Endodermal cell (in vitro differentiated cells): Measurements from ENCODE around the gene PHGDH. TPM values are rescaled to one million over a fixed set of nuclear protein-coding genes. Genes with fewer than 3 reads are reported as not detected.

Experiments used
- DNase-seq: peaks from one replicate; pipeline ENCODE4 v3.0.0-alpha.2; 2017
- H3K27ac ChIP-seq: 2 replicates; pipeline ENCODE4 v1.5.1; 2013; ENCODE audit warnings: mild to moderate bottlenecking, low read depth, low read length, moderate library complexity
- H3K27me3 ChIP-seq: 2 replicates; pipeline ENCODE4 v1.6.1; 2013; ENCODE audit warnings: mild to moderate bottlenecking, low read length, moderate library complexity; ENCODE audit not compliant: insufficient read depth, control insufficient read depth, poor library complexity, severe bottlenecking
- H3K36me3 ChIP-seq: 2 replicates; pipeline ENCODE4 v1.7.0; 2013; ENCODE audit warnings: mild to moderate bottlenecking, low read length, moderate library complexity; ENCODE audit not compliant: control insufficient read depth, insufficient read depth
- H3K4me1 ChIP-seq: one replicate; pipeline ENCODE4 v1.7.0; 2013; ENCODE audit warnings: low read length; ENCODE audit not compliant: control insufficient read depth, insufficient read depth
- H3K4me3 ChIP-seq: 2 replicates; pipeline ENCODE4 v1.5.1; 2013; ENCODE audit warnings: mild to moderate bottlenecking, low read length, moderate library complexity
- H3K9ac ChIP-seq: 2 replicates; pipeline ENCODE4 v1.6.1; 2013; ENCODE audit warnings: mild to moderate bottlenecking, low read length, moderate library complexity; ENCODE audit not compliant: poor library complexity, severe bottlenecking; ENCODE audit errors: extremely low read depth
- H3K9me3 ChIP-seq: 2 replicates; pipeline ENCODE4 v1.6.1; 2013; ENCODE audit warnings: mild to moderate bottlenecking, low read length, moderate library complexity; ENCODE audit not compliant: control insufficient read depth
- H3K27ac Mint-ChIP-seq: 2 replicates; pipeline ENCODE4 v1.8.0; 2020; ENCODE audit warnings: mixed read lengths
- H3K27me3 Mint-ChIP-seq: 2 replicates; pipeline ENCODE4 v1.8.0; 2021; ENCODE audit warnings: mild to moderate bottlenecking, mixed read lengths; ENCODE audit not compliant: insufficient read depth
- H3K36me3 Mint-ChIP-seq: 2 replicates; pipeline ENCODE4 v1.8.0; 2020; ENCODE audit warnings: low read depth, mixed read lengths
- H3K4me1 Mint-ChIP-seq: 2 replicates; pipeline ENCODE4 v1.8.0; 2020; ENCODE audit warnings: mixed read lengths
- H3K4me3 Mint-ChIP-seq: 2 replicates; pipeline ENCODE4 v1.8.0; 2020; ENCODE audit warnings: mild to moderate bottlenecking, moderate library complexity, mixed read lengths
- H3K9me3 Mint-ChIP-seq: 2 replicates; pipeline ENCODE4 v1.8.0; 2020; ENCODE audit warnings: mild to moderate bottlenecking, mixed read lengths
- CTCF ChIP-seq: fragments of 200-600 bp; sonication (generic); conservative IDR thresholded peaks from 2 replicates; pipeline ENCODE4 v1.5.0; 2021; ENCODE audit warnings: antibody characterized with exemption, mild to moderate bottlenecking
- WGBS, 2 experiments: methylation state at CpG; one replicate each; pipeline versions ENCODE4 v1.1.5 to v1.1.7; 2013; ENCODE audit warnings: missing lambda C conversion rate in 2 of 2, mixed read lengths in 1 of 2; ENCODE audit not compliant: insufficient coverage in 1 of 2, insufficient read length in 1 of 2; 5-methylcytosine and 5-hydroxymethylcytosine counted together
- total RNA-seq, 2 donors: library from RNA; stranded (reverse); fragmentation: NEBNext Ultra II Directional in 1 of 2; extraction: Animal tissue kit (Norgen Biotek cat#: 25700) in 1 of 2; gene quantifications; 2 replicates in 1 of 2; 3 replicates in 1 of 2; pipeline ENCODE4 v1.2.1, GENCODE V29; 2021

Gene PHGDH
- total RNA-seq, 2 donors from 2014 or later: 156 to 176 TPM

DNA sequence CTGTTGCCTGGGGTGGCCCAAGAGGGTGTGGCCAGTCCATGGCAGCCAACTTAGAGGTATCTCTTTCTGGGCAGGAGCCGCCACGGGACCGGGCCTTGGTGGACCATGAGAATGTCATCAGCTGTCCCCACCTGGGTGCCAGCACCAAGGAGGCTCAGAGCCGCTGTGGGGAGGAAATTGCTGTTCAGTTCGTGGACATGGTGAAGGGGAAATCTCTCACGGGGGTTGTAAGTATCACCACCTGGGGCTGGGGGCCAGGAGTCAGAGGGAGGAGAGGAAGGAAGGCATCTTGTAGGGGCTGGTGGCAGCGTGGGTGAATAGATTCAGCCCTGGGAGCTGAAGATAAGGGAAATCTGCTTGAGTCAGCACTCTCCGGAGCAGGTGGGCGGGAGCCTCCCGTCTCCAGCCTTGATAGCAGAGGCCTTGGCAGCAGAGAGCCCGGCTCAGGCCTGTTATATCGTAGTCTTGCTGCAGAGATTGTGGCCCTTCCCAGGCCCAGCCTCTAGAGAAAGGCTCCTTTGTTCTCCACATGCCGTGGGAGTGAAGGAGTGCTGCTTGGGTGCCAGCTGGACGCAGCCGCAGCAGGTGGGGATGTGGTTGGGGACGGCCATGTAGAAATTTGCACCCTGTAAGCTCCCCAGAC, 25.4 kb downstream of the PHGDH start:
- H3K36me3 Mint-ChIP-seq: peaks cover 63% of the 10 kb centered on the region
- Histone ChIP-seq H3K36me3 (peaks cover 52% of the 10 kb centered on the region), H3K9me3 (no peaks in the 10 kb centered on the region), H3K9ac (no peak overlapping the region), H3K27me3 (no peaks in the 10 kb centered on the region), H3K4me1 (peaks cover 3% of the 10 kb centered on the region), H3K27ac (no peak overlapping the region), H3K4me3 (no peak overlapping the region)
- H3K9me3 Mint-ChIP-seq: no peaks in the 10 kb centered on the region
- no peaks in the 10 kb centered on the region for H3K27me3 Mint-ChIP-seq
- DNase-seq: no peak
- H3K4me1 Mint-ChIP-seq: peaks cover 2% of the 10 kb centered on the region
- no peak overlapping the region for H3K4me3 Mint-ChIP-seq
- 88 to 91% methylated on average over 5 to 16 of the region's 16 CpGs for WGBS, 2 experiments
- H3K27ac Mint-ChIP-seq: peak overlapping the region; percentile 49
- no peak for TF ChIP-seq CTCF

DNA sequence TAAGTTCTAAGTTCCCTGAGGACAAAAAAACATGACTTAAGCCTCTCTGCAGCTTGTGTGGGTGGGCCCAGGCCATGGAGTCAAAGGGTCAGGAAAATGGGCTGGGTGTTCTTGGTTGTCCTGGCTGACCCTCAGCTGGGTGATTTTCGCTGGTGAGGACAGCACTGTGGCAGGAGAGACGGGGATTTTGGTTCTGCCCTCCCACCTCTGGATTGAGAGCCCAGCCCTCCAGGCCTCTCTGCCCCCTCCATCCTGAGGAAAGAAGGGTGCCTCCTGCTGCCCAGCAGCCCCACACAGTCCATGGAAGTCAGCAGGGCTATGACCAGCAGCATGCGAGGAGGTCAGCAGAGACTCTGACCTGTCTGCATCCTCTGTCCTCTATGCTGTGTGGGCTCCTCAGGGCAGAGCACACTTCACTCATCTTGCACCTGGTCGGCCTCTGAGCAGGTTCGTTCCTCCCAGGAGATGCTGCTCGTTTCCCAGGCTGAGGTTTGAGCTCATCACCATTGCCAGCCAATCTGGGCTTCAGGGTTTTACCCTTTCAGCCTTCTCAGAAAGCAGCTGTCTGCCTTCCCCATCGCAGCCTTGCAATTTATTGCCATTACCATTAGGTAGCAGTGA, 26.5 kb downstream of the PHGDH start:
- H3K36me3 Mint-ChIP-seq: peaks cover 66% of the 10 kb centered on the region

DNA sequence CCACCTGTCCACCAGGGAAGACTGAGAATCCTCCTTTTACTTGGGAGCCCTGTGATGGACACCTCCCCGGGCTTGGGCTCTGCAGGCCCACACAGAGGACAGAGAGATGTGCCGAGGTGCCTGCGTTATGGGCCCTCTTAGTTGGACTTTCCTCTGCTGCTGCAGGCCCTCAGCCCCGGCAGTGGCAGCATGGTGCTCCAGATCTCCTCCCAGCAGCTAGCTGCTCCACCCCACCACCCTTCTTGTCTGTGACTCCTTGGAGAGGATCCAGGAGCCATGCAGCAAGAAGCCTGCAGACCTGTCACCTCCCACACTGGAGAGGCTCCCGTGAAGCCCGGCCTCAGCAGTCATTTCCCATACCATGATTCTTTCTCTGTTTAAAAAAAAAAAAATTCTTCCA, 27.4 kb downstream of the PHGDH start:
- H3K4me1 ChIP-seq: no peaks in the 10 kb centered on the region
- Mint-ChIP-seq H3K36me3 (peaks cover 64% of the 10 kb centered on the region), H3K4me1 (no peaks in the 10 kb centered on the region), H3K27ac (no peak overlapping the region), H3K27me3 (no peaks in the 10 kb centered on the region), H3K9me3 (no peaks in the 10 kb centered on the region), H3K4me3 (no peak overlapping the region)
- 92 to 100% methylated on average over 2 to 6 of the region's 6 CpGs for WGBS, 2 experiments
- H3K9ac ChIP-seq: no peak overlapping the region
- H3K27me3 ChIP-seq: no peaks in the 10 kb centered on the region
- H3K4me3 ChIP-seq: no peak overlapping the region
- peaks cover 46% of the 10 kb centered on the region for H3K36me3 ChIP-seq
- H3K27ac ChIP-seq: no peak overlapping the region
- DNase-seq: no peak
- no peak for TF ChIP-seq CTCF
- no peaks in the 10 kb centered on the region for H3K9me3 ChIP-seq

More for the DNA sequence above, 26.5 kb downstream of the PHGDH start:
- H3K9me3 Mint-ChIP-seq: no peaks in the 10 kb centered on the region
- 90 to 93% methylated on average over 4 to 7 of the region's 7 CpGs for WGBS, 2 experiments
- no peaks in the 10 kb centered on the region for H3K4me1 Mint-ChIP-seq
- no peak overlapping the region for H3K27ac ChIP-seq
- no peak for DNase-seq
- H3K27me3 Mint-ChIP-seq: no peaks in the 10 kb centered on the region
- H3K9me3 ChIP-seq: no peaks in the 10 kb centered on the region
- no peaks in the 10 kb centered on the region for H3K27me3 ChIP-seq
- no peak overlapping the region for H3K4me3 Mint-ChIP-seq
- no peak overlapping the region for H3K4me3 ChIP-seq
- TF ChIP-seq CTCF: no peak
- H3K27ac Mint-ChIP-seq: no peak overlapping the region
- H3K4me1 ChIP-seq: no peaks in the 10 kb centered on the region
- H3K36me3 ChIP-seq: peaks cover 48% of the 10 kb centered on the region
- no peak overlapping the region for H3K9ac ChIP-seq
